Spleen (tissue), 7 donors: ENCODE data around the gene PARK7.

Experiments
- POLR2A ChIP-seq, 3 donors: fragments of 450-650 bp; IDR thresholded peaks; one replicate each; pipeline ENCODE4 v1.5.1; 2017; ENCODE audit warnings: antibody characterized with exemption in 3 of 3, mild to moderate bottlenecking in 1 of 3
- POLR2AphosphoS5 ChIP-seq, 3 donors: sonication (generic); formaldehyde crosslinking; IDR thresholded peaks; one replicate each; pipeline ENCODE4 v1.5.1; 2017; ENCODE audit warnings: antibody characterized with exemption in 3 of 3
- TF ChIP-seq, protein P1 (sequence below), 11 experiments: fragments of 200-600 bp in 7 of 11; fragments of 450-650 bp in 4 of 11; sonication (generic) in 4 of 11; IDR thresholded peaks in 8 of 11; conservative IDR thresholded peaks in 3 of 11; 1 replicate in 7 of 11; 2 replicates in 4 of 11; pipeline versions ENCODE4 v1.4.0 to v1.8.0; 2016 to 2021; ENCODE audit warnings: antibody characterized with exemption in 11 of 11, inconsistent platforms in 4 of 11, mild to moderate bottlenecking in 1 of 11
- donor health status: DM: no; HTN: no; CAD: no; lungs with moderate emphysema.
- donor health status: DM: no; HTN: no; CAD: no.
- donor health status: DM: no; HTN: no; CAD: no.

DNA sequence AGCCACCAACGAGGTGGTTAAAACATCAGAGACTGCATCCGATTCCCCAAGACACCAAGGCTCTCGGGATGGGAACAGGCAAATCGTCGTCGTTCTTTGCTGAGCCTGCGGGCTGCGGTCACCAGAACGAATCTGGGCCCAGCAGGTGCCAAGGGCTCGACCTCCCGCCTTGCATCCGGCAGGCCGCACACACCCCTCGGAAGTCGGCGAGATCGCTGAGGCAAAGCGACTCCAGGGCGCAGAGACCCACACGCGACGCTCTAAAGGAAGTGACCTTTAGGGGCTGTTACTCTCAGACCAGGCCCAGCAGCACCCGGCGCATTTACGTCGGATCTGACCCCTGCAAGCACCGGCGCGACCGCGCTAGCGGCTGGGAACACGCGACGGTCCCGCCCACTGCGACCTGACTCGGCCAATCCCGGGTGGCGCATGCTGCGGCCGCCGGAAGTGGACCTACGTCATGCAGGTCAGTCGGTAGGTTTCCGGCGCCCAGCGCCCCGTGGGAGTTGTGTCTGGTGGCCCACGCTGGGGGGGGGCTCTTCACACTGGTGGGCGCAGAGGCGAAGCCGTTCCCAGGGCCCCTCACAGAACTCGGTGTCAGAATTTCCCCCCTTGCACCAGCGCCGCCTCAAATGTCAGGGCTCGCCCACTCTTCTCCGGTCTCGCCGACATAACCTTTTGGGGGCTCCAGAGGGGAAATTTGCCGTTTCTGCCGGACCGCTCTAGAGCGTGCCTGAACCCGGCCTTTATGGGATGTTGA, 7.5 kb upstream of the PARK7 start:
- TF ChIP-seq, protein P1, sequence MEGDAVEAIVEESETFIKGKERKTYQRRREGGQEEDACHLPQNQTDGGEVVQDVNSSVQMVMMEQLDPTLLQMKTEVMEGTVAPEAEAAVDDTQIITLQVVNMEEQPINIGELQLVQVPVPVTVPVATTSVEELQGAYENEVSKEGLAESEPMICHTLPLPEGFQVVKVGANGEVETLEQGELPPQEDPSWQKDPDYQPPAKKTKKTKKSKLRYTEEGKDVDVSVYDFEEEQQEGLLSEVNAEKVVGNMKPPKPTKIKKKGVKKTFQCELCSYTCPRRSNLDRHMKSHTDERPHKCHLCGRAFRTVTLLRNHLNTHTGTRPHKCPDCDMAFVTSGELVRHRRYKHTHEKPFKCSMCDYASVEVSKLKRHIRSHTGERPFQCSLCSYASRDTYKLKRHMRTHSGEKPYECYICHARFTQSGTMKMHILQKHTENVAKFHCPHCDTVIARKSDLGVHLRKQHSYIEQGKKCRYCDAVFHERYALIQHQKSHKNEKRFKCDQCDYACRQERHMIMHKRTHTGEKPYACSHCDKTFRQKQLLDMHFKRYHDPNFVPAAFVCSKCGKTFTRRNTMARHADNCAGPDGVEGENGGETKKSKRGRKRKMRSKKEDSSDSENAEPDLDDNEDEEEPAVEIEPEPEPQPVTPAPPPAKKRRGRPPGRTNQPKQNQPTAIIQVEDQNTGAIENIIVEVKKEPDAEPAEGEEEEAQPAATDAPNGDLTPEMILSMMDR (IDR thresholded peaks at IDR 0.05 in 8 of 11, conservative IDR thresholded peaks at IDR 0.05 in 3 of 11) = peak in 2 of 11 experiments; percentile 17 to 19
- peak in 1 of 3 donors; percentile 56 for TF ChIP-seq POLR2A (IDR thresholded peaks at IDR 0.05)
- peak; percentile 91 to 96 (median 94) for TF ChIP-seq POLR2AphosphoS5 (IDR thresholded peaks at IDR 0.05)
